H9 (cell line): Measurements from ENCODE around the gene ZNF705A. TPM values are rescaled to one million over a fixed set of nuclear protein-coding genes. Genes with fewer than 3 reads are reported as not detected.
"Not testable (repeated sequence)": the region's sequence is repeated elsewhere in the genome, so short reads cannot be mapped to it uniquely, and the experiment has no call there.

ENCODE experiments used
- DNase-seq: peaks from one replicate; pipeline ENCODE4 v3.0.0-alpha.2; 2017
- H2AFZ ChIP-seq: one replicate; pipeline ENCODE4 v1.6.1; 2013; ENCODE audit warnings: mild to moderate bottlenecking, low read length, control low read depth, moderate library complexity
- H2AK5ac ChIP-seq: 2 replicates; pipeline ENCODE4 v1.6.1; 2013; ENCODE audit warnings: low read length, control low read depth, mixed read lengths; ENCODE audit not compliant: insufficient read length
- H2BK120ac ChIP-seq: one replicate; pipeline ENCODE4 v1.6.1; 2013; ENCODE audit warnings: low read depth, mild to moderate bottlenecking, low read length, control low read depth, inconsistent platforms; ENCODE audit not compliant: poor library complexity, severe bottlenecking
- H2BK12ac ChIP-seq: 2 replicates; pipeline ENCODE4 v1.6.1; 2013; ENCODE audit warnings: low read length, control low read depth, mixed read lengths, low read depth; ENCODE audit not compliant: insufficient read length
- H2BK15ac ChIP-seq: 2 replicates; pipeline ENCODE4 v1.6.1; 2013; ENCODE audit warnings: low read depth, low read length, control low read depth
- H2BK20ac ChIP-seq: one replicate; pipeline ENCODE4 v1.6.1; 2013; ENCODE audit warnings: low read depth, mild to moderate bottlenecking, low read length, control low read depth, inconsistent platforms; ENCODE audit not compliant: poor library complexity, severe bottlenecking
- H2BK5ac ChIP-seq: 2 replicates; pipeline ENCODE4 v1.6.1; 2013; ENCODE audit warnings: low read length, control low read depth, mixed read lengths; ENCODE audit not compliant: insufficient read length
- H3K14ac ChIP-seq: 2 replicates; pipeline ENCODE4 v1.6.1; 2013; ENCODE audit warnings: low read length, control low read depth; ENCODE audit not compliant: insufficient read depth
- H3K18ac ChIP-seq: 2 replicates; pipeline ENCODE4 v1.6.1; 2013; ENCODE audit warnings: low read depth, mild to moderate bottlenecking, mixed read lengths, low read length, control low read depth; ENCODE audit not compliant: insufficient read length
- H3K23ac ChIP-seq: 2 replicates; pipeline ENCODE4 v1.6.1; 2013; ENCODE audit warnings: low read length, control low read depth, mixed read lengths, low read depth; ENCODE audit not compliant: insufficient read length
- H3K23me2 ChIP-seq: 2 replicates; pipeline ENCODE4 v1.6.1; 2013; ENCODE audit warnings: low read depth, mild to moderate bottlenecking, mixed read lengths, low read length, control low read depth; ENCODE audit not compliant: insufficient read length, poor library complexity, severe bottlenecking
- H3K27ac ChIP-seq: 2 replicates; pipeline ENCODE4 v1.5.1; 2013; ENCODE audit warnings: low read length, control low read depth, mixed read lengths, low read depth; ENCODE audit not compliant: insufficient read length
- H3K27me3 ChIP-seq: 2 replicates; pipeline ENCODE4 v1.6.1; 2013; ENCODE audit warnings: low read length, control low read depth, inconsistent platforms; ENCODE audit not compliant: insufficient read depth
- H3K4ac ChIP-seq: 2 replicates; pipeline ENCODE4 v1.6.1; 2013; ENCODE audit warnings: low read depth, mild to moderate bottlenecking, control low read depth, inconsistent platforms, low read length, moderate library complexity
- H3K4me1 ChIP-seq: 2 replicates; pipeline ENCODE4 v1.6.1; 2013; ENCODE audit warnings: low read length, control low read depth, inconsistent platforms; ENCODE audit not compliant: insufficient read depth
- H3K4me2 ChIP-seq: 2 replicates; pipeline ENCODE4 v1.6.1; 2013; ENCODE audit warnings: low read length, control low read depth, mixed read lengths; ENCODE audit not compliant: insufficient read length, insufficient read depth
- H3K56ac ChIP-seq: 2 replicates; pipeline ENCODE4 v1.6.1; 2013; ENCODE audit warnings: low read depth, mild to moderate bottlenecking, mixed read lengths, low read length, control low read depth; ENCODE audit not compliant: insufficient read length
- H3K79me1 ChIP-seq: 2 replicates; pipeline ENCODE4 v1.6.1; 2013; ENCODE audit warnings: low read depth, mild to moderate bottlenecking, moderate library complexity, low read length, control low read depth, inconsistent platforms; ENCODE audit not compliant: insufficient read depth, poor library complexity, severe bottlenecking
- H3K79me2 ChIP-seq: 2 replicates; pipeline ENCODE4 v1.6.1; 2013; ENCODE audit warnings: low read length, control low read depth, inconsistent platforms; ENCODE audit not compliant: insufficient read depth
- H3K9ac ChIP-seq: 2 replicates; pipeline ENCODE4 v1.6.1; 2013; ENCODE audit warnings: low read length, control low read depth, mixed read lengths; ENCODE audit not compliant: insufficient read length; ENCODE audit errors: extremely low read depth
- H3K9me3 ChIP-seq: one replicate; pipeline ENCODE4 v1.6.1; 2013; ENCODE audit warnings: low read depth, low read length, inconsistent platforms; ENCODE audit not compliant: control insufficient read depth
- H3T11ph ChIP-seq: one replicate; pipeline ENCODE4 v1.6.1; 2013; ENCODE audit warnings: mild to moderate bottlenecking, low read length, control low read depth, inconsistent platforms
- H4K20me1 ChIP-seq: one replicate; pipeline ENCODE4 v1.6.1; 2013; ENCODE audit not compliant: control insufficient read depth, insufficient read length, insufficient read depth
- H4K5ac ChIP-seq: 2 replicates; pipeline ENCODE4 v1.6.1; 2013; ENCODE audit warnings: low read depth, mild to moderate bottlenecking, mixed read lengths, low read length, control low read depth; ENCODE audit not compliant: insufficient read length
- H4K8ac ChIP-seq: replicated peaks from 2 replicates; pipeline ENCODE4 v1.6.1; 2013; ENCODE audit warnings: low read length, control low read depth, mixed read lengths, low read depth; ENCODE audit not compliant: insufficient read length
- H4K91ac ChIP-seq: 2 replicates; pipeline ENCODE4 v1.6.1; 2013; ENCODE audit warnings: low read depth, mild to moderate bottlenecking, moderate library complexity, mixed read lengths, low read length, control low read depth; ENCODE audit not compliant: insufficient read length
- H3K27ac Mint-ChIP-seq, 3 experiments: 2 replicates in 2 of 3; 3 replicates in 1 of 3; pipeline ENCODE4 v1.8.0; 2020 to 2021; ENCODE audit warnings: mixed read lengths in 3 of 3, mild to moderate bottlenecking in 1 of 3, moderate library complexity in 1 of 3
- H3K27me3 Mint-ChIP-seq: 2 replicates; pipeline ENCODE4 v1.8.0; 2021; ENCODE audit warnings: low read depth, mild to moderate bottlenecking, moderate library complexity, mixed read lengths
- H3K36me3 Mint-ChIP-seq, 3 experiments: 2 replicates in 2 of 3; 3 replicates in 1 of 3; pipeline ENCODE4 v1.8.0; 2020 to 2021; ENCODE audit warnings: low read depth in 3 of 3, mixed read lengths in 3 of 3; ENCODE audit not compliant: insufficient read depth in 1 of 3
- H3K4me1 Mint-ChIP-seq, 2 experiments: 2 replicates each; pipeline ENCODE4 v1.8.0; 2020; ENCODE audit warnings: mixed read lengths in 2 of 2
- H3K4me3 Mint-ChIP-seq, 2 experiments: 2 replicates in 1 of 2; 3 replicates in 1 of 2; pipeline ENCODE4 v1.8.0; 2020 to 2021; ENCODE audit warnings: mild to moderate bottlenecking in 2 of 2, mixed read lengths in 2 of 2, moderate library complexity in 1 of 2
- H3K9me3 Mint-ChIP-seq, 2 experiments: 2 replicates in 1 of 2; 3 replicates in 1 of 2; pipeline ENCODE4 v1.8.0; 2020; ENCODE audit warnings: mild to moderate bottlenecking in 2 of 2, mixed read lengths in 2 of 2, moderate library complexity in 1 of 2
- WGBS: extraction: QIAGEN DNeasy Blood & Tissue Kit; methylation state at CpG from one replicate; pipeline ENCODE4 v1.1.7; 2013; ENCODE audit warnings: missing lambda C conversion rate, low lambda C conversion rate, mixed read lengths; ENCODE audit not compliant: insufficient read length; ENCODE audit errors: extremely low coverage; 5-methylcytosine and 5-hydroxymethylcytosine counted together
- total RNA-seq: library from RNA; stranded (reverse); gene quantifications from 2 replicates; pipeline ENCODE4 v1.2.1, GENCODE V29; 2021

ZNF705A gene
- total RNA-seq, 1 experiment from 2014 or later = not detected

DNA sequence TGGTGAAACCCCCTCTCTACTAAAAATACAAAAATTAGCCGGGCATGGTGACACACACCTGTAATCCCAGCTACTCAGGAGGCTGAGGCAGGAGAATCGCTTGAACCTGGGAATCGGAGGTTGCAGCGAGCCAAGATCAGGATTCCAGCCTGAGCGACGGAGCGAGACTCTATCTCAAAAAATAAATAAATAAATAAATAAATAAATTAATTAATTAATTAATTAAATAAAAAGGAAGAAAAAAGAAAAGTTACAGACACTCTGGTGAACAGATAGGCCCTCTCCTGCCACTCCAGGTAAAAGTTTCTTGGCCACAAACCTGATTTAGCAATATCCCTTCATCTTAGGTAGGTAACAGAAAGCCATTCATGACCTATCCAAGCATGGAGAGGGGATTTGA lies 26.1 kb downstream of the ZNF705A start:
- not testable (repeated sequence) for H3K56ac ChIP-seq, H3K9me3 ChIP-seq, H3K14ac ChIP-seq, H2AK5ac ChIP-seq, H2BK5ac ChIP-seq, DNase-seq, H4K20me1 ChIP-seq, H2BK15ac ChIP-seq, H2AFZ ChIP-seq, H3K9me3 Mint-ChIP-seq, H4K91ac ChIP-seq, H3K27ac ChIP-seq, H3K4me1 ChIP-seq, H2BK12ac ChIP-seq, H3K9ac ChIP-seq, H3K23me2 ChIP-seq, H3K4me2 ChIP-seq, H4K8ac ChIP-seq, H3T11ph ChIP-seq, H3K79me2 ChIP-seq, H3K27ac Mint-ChIP-seq, H3K23ac ChIP-seq, H2BK120ac ChIP-seq, H3K4me3 Mint-ChIP-seq, H3K27me3 ChIP-seq, H3K27me3 Mint-ChIP-seq, H3K18ac ChIP-seq, H2BK20ac ChIP-seq, H3K79me1 ChIP-seq, H3K4ac ChIP-seq, H4K5ac ChIP-seq
- Mint-ChIP-seq H3K36me3 (peaks cover 2 to 10% (median 7%) of the 10 kb centered on the region in 3 experiments; a peak in 4 of 7 replicates), H3K4me1 (peaks cover 11 to 14% of the 10 kb centered on the region in 2 experiments)
- no CpG with 5 or more reads among the region's 7 CpGs for WGBS

DNA sequence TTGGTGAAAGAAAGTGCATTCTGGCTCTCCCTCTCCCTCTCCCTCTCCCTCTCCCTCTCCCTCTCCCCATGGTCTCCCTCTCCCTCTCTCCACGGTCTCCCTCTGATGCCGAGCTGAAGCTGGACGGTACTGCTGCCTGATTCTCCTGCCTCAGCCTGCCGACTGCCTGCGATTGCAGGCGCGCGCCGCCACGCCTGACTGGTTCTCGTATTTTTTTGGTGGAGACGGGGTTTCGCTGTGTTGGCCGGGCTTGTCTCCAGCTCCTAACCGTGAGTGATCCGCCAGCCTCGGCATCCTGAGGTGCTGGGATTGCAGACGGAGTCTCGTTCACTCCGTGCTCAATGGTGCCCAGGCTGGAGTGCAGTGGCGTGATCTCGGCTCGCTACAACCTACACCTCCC lies 26.5 kb downstream of the ZNF705A start:
- not testable (repeated sequence) for H3K79me2 ChIP-seq, H3K27me3 Mint-ChIP-seq, H3K4me2 ChIP-seq, H3K27me3 ChIP-seq, H3K23ac ChIP-seq, H3K18ac ChIP-seq, H2BK15ac ChIP-seq, DNase-seq, H2BK120ac ChIP-seq, H2AFZ ChIP-seq, H2BK5ac ChIP-seq, H3K27ac ChIP-seq, H3K27ac Mint-ChIP-seq, H3K14ac ChIP-seq, H2AK5ac ChIP-seq, H3T11ph ChIP-seq, H3K4me3 Mint-ChIP-seq, H3K9ac ChIP-seq, H3K79me1 ChIP-seq, H4K5ac ChIP-seq, H4K8ac ChIP-seq, H3K4ac ChIP-seq, H4K20me1 ChIP-seq, H3K9me3 ChIP-seq, H3K56ac ChIP-seq, H2BK12ac ChIP-seq, H4K91ac ChIP-seq, H2BK20ac ChIP-seq, H3K4me1 ChIP-seq, H3K9me3 Mint-ChIP-seq, H3K23me2 ChIP-seq
- Mint-ChIP-seq H3K36me3 (peaks cover 2 to 10% (median 7%) of the 10 kb centered on the region in 3 experiments; a peak in 4 of 7 replicates), H3K4me1 (peaks cover 11 to 14% of the 10 kb centered on the region in 2 experiments)
- no CpG with 5 or more reads among the region's 23 CpGs for WGBS
